ENCODE measurements around the gene MUC21.

GRCh38 chr6:30940361-30940986 is 43.0 kb upstream of the MUC21 start, which contains the start of gene MUCL3:
- no peak for TF ChIP-seq POLR2A (IDR thresholded peaks at IDR 0.05; ENCODE audit: low read depth, low read length)
- no peak for TF ChIP-seq TAF1 (IDR thresholded peaks at IDR 0.05; ENCODE audit: borderline replicate concordance, low read depth, low read length)
